ENCODE data around the gene NOPCHAP1.

NOPCHAP1 gene

GRCh38 chr12:104997541-104997940 is 11.4 kb downstream of the NOPCHAP1 start:
- H4K5ac ChIP-seq (ENCODE audit: low read length) = no peak overlapping the region
- peaks cover 4% of the 10 kb centered on the region for H3K79me1 ChIP-seq (ENCODE audit: low read length)
- H3K4me1 ChIP-seq (ENCODE audit: control insufficient read depth, low read depth, low read length) = no peaks in the 10 kb centered on the region
- no peak overlapping the region for H2AK5ac ChIP-seq (ENCODE audit: low read length)
- H3K18ac ChIP-seq (ENCODE audit: low read length) = no peak overlapping the region
- no peak overlapping the region for H2BK15ac ChIP-seq (replicated peaks; ENCODE audit: low read depth)
- H3K56ac ChIP-seq (ENCODE audit: low read length) = no peak overlapping the region
- no peak overlapping the region for H4K8ac ChIP-seq (ENCODE audit: low read depth, low read length)
- H2BK5ac ChIP-seq (ENCODE audit: low read length) = no peak overlapping the region
- H3K9ac ChIP-seq (ENCODE audit: low read length) = no peak overlapping the region
- no peak overlapping the region for H3K27ac ChIP-seq (ENCODE audit: low read depth, low read length)
- H2BK120ac ChIP-seq (ENCODE audit: low read depth, low read length) = no peak overlapping the region
- H3K36me3 ChIP-seq (ENCODE audit: control insufficient read depth, insufficient read depth, low read length) = peaks cover 2% of the 10 kb centered on the region
- no peaks in the 10 kb centered on the region for H3K79me2 ChIP-seq (ENCODE audit: control insufficient read depth, insufficient read depth, low read length)
- no peaks in the 10 kb centered on the region for H3K27me3 ChIP-seq (ENCODE audit: insufficient read depth, low read length, poor library complexity)
- H3K4me3 ChIP-seq (ENCODE audit: low read length) = no peak overlapping the region
- WGBS (ENCODE audit: extremely low coverage, insufficient coverage, low lambda C conversion rate) = no CpG with 5 or more reads among the region's 3 CpGs
- H3K4me2 ChIP-seq (ENCODE audit: low read length) = no peak overlapping the region
- no peak overlapping the region for H3K4ac ChIP-seq (ENCODE audit: low read depth, low read length)
- H3K23ac ChIP-seq (ENCODE audit: low read length) = no peak overlapping the region
- no peak for DNase-seq

GRCh38 chr12:104998423-104999346 is 12.6 kb downstream of the NOPCHAP1 start:
- Histone ChIP-seq H4K8ac (ENCODE audit: low read depth, low read length) (no peak overlapping the region), H4K5ac (ENCODE audit: low read length) (no peak overlapping the region), H3K27ac (ENCODE audit: low read depth, low read length) (no peak overlapping the region), H3K4me2 (ENCODE audit: low read length) (no peak overlapping the region), H3K4ac (ENCODE audit: low read depth, low read length) (no peak overlapping the region), H3K23ac (ENCODE audit: low read length) (no peak overlapping the region), H3K56ac (ENCODE audit: low read length) (no peak overlapping the region), H3K18ac (ENCODE audit: low read length) (no peak overlapping the region), H3K79me2 (ENCODE audit: control insufficient read depth, insufficient read depth, low read length) (no peaks in the 10 kb centered on the region), H3K79me1 (ENCODE audit: low read length) (peaks cover 3% of the 10 kb centered on the region), H2AK5ac (ENCODE audit: low read length) (no peak overlapping the region), H3K36me3 (ENCODE audit: control insufficient read depth, insufficient read depth, low read length) (peaks cover 2% of the 10 kb centered on the region), H2BK120ac (ENCODE audit: low read depth, low read length) (no peak overlapping the region), H3K4me3 (ENCODE audit: low read length) (no peak overlapping the region), H3K4me1 (ENCODE audit: control insufficient read depth, low read depth, low read length) (no peaks in the 10 kb centered on the region), H2BK5ac (ENCODE audit: low read length) (no peak overlapping the region), H3K9ac (ENCODE audit: low read length) (no peak overlapping the region), H3K27me3 (ENCODE audit: insufficient read depth, low read length, poor library complexity) (no peaks in the 10 kb centered on the region), H2BK15ac (replicated peaks; ENCODE audit: low read depth) (no peak overlapping the region)
- no peak for DNase-seq
- WGBS (ENCODE audit: extremely low coverage, insufficient coverage, low lambda C conversion rate) = no CpG with 5 or more reads among the region's 15 CpGs

GRCh38 chr12:104999347-104999685 is 13.2 kb downstream of the NOPCHAP1 start:
- Histone ChIP-seq H3K27ac (ENCODE audit: low read depth, low read length) (no peak overlapping the region), H2AK5ac (ENCODE audit: low read length) (no peak overlapping the region), H3K36me3 (ENCODE audit: control insufficient read depth, insufficient read depth, low read length) (peaks cover 2% of the 10 kb centered on the region), H2BK5ac (ENCODE audit: low read length) (no peak overlapping the region), H3K4me1 (ENCODE audit: control insufficient read depth, low read depth, low read length) (no peaks in the 10 kb centered on the region), H2BK120ac (ENCODE audit: low read depth, low read length) (no peak overlapping the region), H3K4ac (ENCODE audit: low read depth, low read length) (no peak overlapping the region), H3K56ac (ENCODE audit: low read length) (no peak overlapping the region), H3K27me3 (ENCODE audit: insufficient read depth, low read length, poor library complexity) (no peaks in the 10 kb centered on the region), H3K4me3 (ENCODE audit: low read length) (no peak overlapping the region), H3K9ac (ENCODE audit: low read length) (no peak overlapping the region), H3K18ac (ENCODE audit: low read length) (no peak overlapping the region), H4K5ac (ENCODE audit: low read length) (no peak overlapping the region), H3K23ac (ENCODE audit: low read length) (no peak overlapping the region), H3K79me1 (ENCODE audit: low read length) (peaks cover 3% of the 10 kb centered on the region), H3K4me2 (ENCODE audit: low read length) (no peak overlapping the region), H4K8ac (ENCODE audit: low read depth, low read length) (no peak overlapping the region), H2BK15ac (replicated peaks; ENCODE audit: low read depth) (no peak overlapping the region), H3K79me2 (ENCODE audit: control insufficient read depth, insufficient read depth, low read length) (no peaks in the 10 kb centered on the region)
- DNase-seq = no peak
- WGBS (ENCODE audit: extremely low coverage, insufficient coverage, low lambda C conversion rate) = no CpG with 5 or more reads among the region's 7 CpGs

- H2BK15ac ChIP-seq (replicated peaks; ENCODE audit: low read depth) = no peak overlapping the region
- H3K18ac ChIP-seq (ENCODE audit: low read length) = no peak overlapping the region
- H2BK120ac ChIP-seq (ENCODE audit: low read depth, low read length) = no peak overlapping the region
- H4K8ac ChIP-seq (ENCODE audit: low read depth, low read length) = no peak overlapping the region
- H3K27me3 ChIP-seq (ENCODE audit: insufficient read depth, low read length, poor library complexity) = no peaks in the 10 kb centered on the region
- no peak overlapping the region for H3K9ac ChIP-seq (ENCODE audit: low read length)
- H3K4me2 ChIP-seq (ENCODE audit: low read length) = no peak overlapping the region
- no peaks in the 10 kb centered on the region for H3K36me3 ChIP-seq (ENCODE audit: control insufficient read depth, insufficient read depth, low read length)
- no peak overlapping the region for H3K4ac ChIP-seq (ENCODE audit: low read depth, low read length)
- no peak overlapping the region for H2AK5ac ChIP-seq (ENCODE audit: low read length)
- no peak overlapping the region for H3K23ac ChIP-seq (ENCODE audit: low read length)
- H3K56ac ChIP-seq (ENCODE audit: low read length) = no peak overlapping the region
- no peaks in the 10 kb centered on the region for H3K4me1 ChIP-seq (ENCODE audit: control insufficient read depth, low read depth, low read length)
- H3K79me2 ChIP-seq (ENCODE audit: control insufficient read depth, insufficient read depth, low read length) = no peaks in the 10 kb centered on the region
- H3K4me3 ChIP-seq (ENCODE audit: low read length) = no peak overlapping the region
- DNase-seq = no peak
- H2BK5ac ChIP-seq (ENCODE audit: low read length) = no peak overlapping the region
- no peak overlapping the region for H4K5ac ChIP-seq (ENCODE audit: low read length)
- H3K79me1 ChIP-seq (ENCODE audit: low read length) = peaks cover 2% of the 10 kb centered on the region
- no peak overlapping the region for H3K27ac ChIP-seq (ENCODE audit: low read depth, low read length)
These were observed 15.4 kb downstream of the NOPCHAP1 start for GRCh38 chr12:105001476-105001875.

GRCh38 chr12:105013892-105014291 is 27.8 kb downstream of the NOPCHAP1 start:
- H4K5ac ChIP-seq (ENCODE audit: low read length) = no peak overlapping the region
- no peak overlapping the region for H2AK5ac ChIP-seq (ENCODE audit: low read length)
- H4K8ac ChIP-seq (ENCODE audit: low read depth, low read length) = no peak overlapping the region
- no peaks in the 10 kb centered on the region for H3K27me3 ChIP-seq (ENCODE audit: insufficient read depth, low read length, poor library complexity)
- peaks cover 2% of the 10 kb centered on the region for H3K79me1 ChIP-seq (ENCODE audit: low read length)
- H3K9ac ChIP-seq (ENCODE audit: low read length) = no peak overlapping the region
- H3K23ac ChIP-seq (ENCODE audit: low read length) = no peak overlapping the region
- H3K4ac ChIP-seq (ENCODE audit: low read depth, low read length) = no peak overlapping the region
- H2BK5ac ChIP-seq (ENCODE audit: low read length) = no peak overlapping the region
- no peak overlapping the region for H3K27ac ChIP-seq (ENCODE audit: low read depth, low read length)
- no peaks in the 10 kb centered on the region for H3K36me3 ChIP-seq (ENCODE audit: control insufficient read depth, insufficient read depth, low read length)
- H3K56ac ChIP-seq (ENCODE audit: low read length) = no peak overlapping the region
- no peak overlapping the region for H3K4me3 ChIP-seq (ENCODE audit: low read length)
- peak; percentile 64 for DNase-seq
- no peak overlapping the region for H3K4me2 ChIP-seq (ENCODE audit: low read length)
- WGBS (ENCODE audit: extremely low coverage, insufficient coverage, low lambda C conversion rate) = no CpG with 5 or more reads among the region's 9 CpGs
- no peak overlapping the region for H2BK120ac ChIP-seq (ENCODE audit: low read depth, low read length)
- no peaks in the 10 kb centered on the region for H3K4me1 ChIP-seq (ENCODE audit: control insufficient read depth, low read depth, low read length)
- no peak overlapping the region for H2BK15ac ChIP-seq (replicated peaks; ENCODE audit: low read depth)
- no peak overlapping the region for H3K18ac ChIP-seq (ENCODE audit: low read length)
- H3K79me2 ChIP-seq (ENCODE audit: control insufficient read depth, insufficient read depth, low read length) = no peaks in the 10 kb centered on the region

- no peak overlapping the region for H3K9ac ChIP-seq (ENCODE audit: low read length)
- no peak overlapping the region for H3K18ac ChIP-seq (ENCODE audit: low read length)
- WGBS (ENCODE audit: extremely low coverage, insufficient coverage, low lambda C conversion rate) = no CpG with 5 or more reads among the region's 2 CpGs
- no peak overlapping the region for H2BK15ac ChIP-seq (replicated peaks; ENCODE audit: low read depth)
- H4K5ac ChIP-seq (ENCODE audit: low read length) = no peak overlapping the region
- no peak overlapping the region for H4K8ac ChIP-seq (ENCODE audit: low read depth, low read length)
- no peak overlapping the region for H3K27ac ChIP-seq (ENCODE audit: low read depth, low read length)
- H3K4ac ChIP-seq (ENCODE audit: low read depth, low read length) = no peak overlapping the region
- H3K79me1 ChIP-seq (ENCODE audit: low read length) = peaks cover 2% of the 10 kb centered on the region
- no peak overlapping the region for H3K23ac ChIP-seq (ENCODE audit: low read length)
- H3K4me3 ChIP-seq (ENCODE audit: low read length) = no peak overlapping the region
- DNase-seq = no peak
- no peak overlapping the region for H2AK5ac ChIP-seq (ENCODE audit: low read length)
- H3K27me3 ChIP-seq (ENCODE audit: insufficient read depth, low read length, poor library complexity) = no peaks in the 10 kb centered on the region
- no peak overlapping the region for H2BK5ac ChIP-seq (ENCODE audit: low read length)
- H3K56ac ChIP-seq (ENCODE audit: low read length) = no peak overlapping the region
- H3K4me2 ChIP-seq (ENCODE audit: low read length) = no peak overlapping the region
- H3K36me3 ChIP-seq (ENCODE audit: control insufficient read depth, insufficient read depth, low read length) = no peaks in the 10 kb centered on the region
- no peaks in the 10 kb centered on the region for H3K79me2 ChIP-seq (ENCODE audit: control insufficient read depth, insufficient read depth, low read length)
- no peak overlapping the region for H2BK120ac ChIP-seq (ENCODE audit: low read depth, low read length)
- no peaks in the 10 kb centered on the region for H3K4me1 ChIP-seq (ENCODE audit: control insufficient read depth, low read depth, low read length)
These were observed 28.5 kb downstream of the NOPCHAP1 start for GRCh38 chr12:105014603-105015002.
